Activated T-cell treated with anti-CD3 and anti-CD28 coated beads for 48 hours (primary cell): Measurements from ENCODE around the gene RPP14.
"Not testable (repeated sequence)": the region's sequence is repeated elsewhere in the genome, so short reads cannot be mapped to it uniquely, and the experiment has no call there.

Experiments used
- DNase-seq: peaks from one replicate; pipeline ENCODE4 v3.0.0-alpha.2; 2020; ENCODE audit warnings: low read depth

The RPP14 gene

DNA sequence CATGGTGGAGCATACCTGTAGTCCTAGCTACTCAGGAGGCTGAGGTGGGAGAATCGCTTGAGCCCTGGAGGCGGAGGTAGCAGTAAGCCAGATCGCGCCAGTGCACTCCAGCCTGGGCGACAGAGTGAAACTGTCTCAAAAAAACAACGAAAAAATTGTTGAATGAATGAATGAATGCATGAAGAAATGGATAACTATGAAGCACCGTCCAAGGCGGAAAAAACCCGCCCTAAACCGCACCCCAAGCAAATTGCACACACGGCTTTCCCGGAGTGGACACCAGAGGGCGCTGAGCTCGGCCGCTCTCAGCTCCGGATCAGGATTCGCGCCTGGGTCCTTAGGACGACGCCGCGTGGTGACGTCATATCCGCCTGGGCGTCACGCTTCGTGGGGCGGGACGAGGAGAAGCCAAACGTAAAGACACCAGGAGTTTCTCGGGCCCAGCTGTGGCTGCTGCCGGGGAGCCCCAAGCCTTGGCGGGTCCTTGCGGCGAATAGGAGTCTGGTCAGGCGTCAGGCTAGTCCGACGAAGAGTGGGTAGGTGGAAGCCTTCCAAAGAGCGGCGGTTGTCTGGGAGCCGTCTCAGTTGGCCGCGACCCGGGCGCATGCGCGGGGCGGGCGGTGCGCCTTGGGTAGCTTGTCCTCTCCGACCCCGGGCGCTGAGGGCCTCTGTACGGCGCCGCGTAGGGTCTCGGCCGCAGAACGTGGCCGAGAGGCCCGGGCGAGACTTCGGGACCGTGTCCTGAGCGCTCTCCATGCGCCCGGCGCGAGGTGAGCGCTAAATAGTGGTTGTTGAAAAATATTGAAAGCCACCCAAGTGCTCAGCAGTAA is at the start of gene RPP14, which contains the start of gene HTD2:
TSS of gene RPP14 (plus strand) at position 364 of the 830 bp plus-strand sequence. CDS start 4,085 bp downstream, outside the sequence.
TSS of gene HTD2 (plus strand) at position 639 of the 830 bp plus-strand sequence. CDS start 11,094 bp downstream, outside the sequence.
- peak; percentile 97 for DNase-seq

DNA sequence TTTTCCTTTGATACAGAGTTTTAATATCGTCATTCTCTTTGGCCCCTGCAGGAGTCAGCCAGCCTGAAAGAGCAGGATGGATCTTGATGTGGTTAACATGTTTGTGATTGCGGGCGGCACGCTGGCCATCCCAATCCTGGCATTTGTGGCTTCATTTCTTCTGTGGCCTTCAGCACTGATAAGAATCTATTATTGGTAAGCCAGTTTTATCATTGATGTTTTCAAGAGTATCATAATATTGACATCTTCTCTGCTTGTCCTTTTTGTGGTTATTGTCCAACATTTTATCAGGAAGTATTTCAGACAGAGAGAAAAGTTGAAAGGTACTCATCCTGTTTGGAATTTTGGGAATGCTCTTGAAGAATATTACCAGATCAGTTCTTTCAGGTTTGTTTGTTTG is 49.5 kb upstream of the RPP14 start:
- no peak for DNase-seq

DNA sequence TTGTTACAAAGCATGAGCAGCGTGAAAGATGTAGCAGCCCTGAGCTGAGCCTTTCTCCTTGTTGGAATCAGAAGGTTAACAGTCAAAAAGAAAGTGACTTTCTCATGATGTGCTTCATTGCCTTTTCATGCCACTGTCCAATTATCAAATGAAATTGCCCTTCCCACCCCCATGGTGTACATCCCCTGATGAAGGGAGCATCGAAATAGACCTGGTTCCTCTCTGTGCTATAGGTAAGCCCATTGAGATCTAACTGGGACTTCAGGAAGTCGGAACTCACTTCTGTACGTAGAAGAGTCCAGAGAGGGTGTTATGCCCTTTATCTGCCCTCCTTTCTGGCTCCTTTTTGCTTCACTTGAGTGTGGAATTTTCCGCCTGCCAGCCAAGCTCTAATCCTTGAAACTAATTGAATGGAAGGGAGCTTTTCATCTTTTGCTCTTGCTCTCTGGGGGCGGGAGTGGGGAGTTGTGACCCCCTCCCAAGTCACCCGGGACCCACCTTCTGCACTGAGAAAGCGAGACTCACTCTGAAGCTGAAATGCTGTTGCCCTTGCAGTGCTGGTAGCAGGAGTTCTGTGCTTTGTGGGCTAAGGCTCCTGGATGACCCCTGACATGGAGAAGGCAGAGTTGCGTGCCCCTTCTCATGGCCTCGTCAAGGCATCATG is 47.5 kb upstream of the RPP14 start:
- no peak for DNase-seq

DNA sequence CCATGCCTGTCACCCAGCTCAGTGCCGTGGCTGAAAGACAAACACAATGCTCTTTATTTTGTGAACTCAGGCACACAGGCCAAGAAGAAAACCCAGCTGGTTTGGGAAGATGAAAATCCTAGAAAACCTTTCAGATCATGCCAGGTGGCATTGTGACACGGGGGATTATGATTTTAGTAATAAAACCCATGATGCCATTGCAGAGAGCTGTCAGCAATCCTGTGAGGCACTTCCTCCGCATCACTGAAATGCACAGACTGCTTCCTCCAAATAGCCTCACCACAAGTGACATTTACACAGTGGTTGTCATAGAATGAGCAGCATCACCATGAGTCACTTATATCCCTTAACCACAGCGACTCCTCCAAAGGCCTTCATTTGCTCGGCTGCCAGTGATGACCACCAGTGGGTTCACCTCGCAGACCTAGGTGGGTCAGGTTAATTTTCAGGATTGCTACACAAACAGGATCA is 45.7 kb upstream of the RPP14 start:
- DNase-seq: no peak

GRCh38 chr3:58260733-58261132 is 45.3 kb upstream of the RPP14 start:
- DNase-seq: no peak

GRCh38 chr3:58261954-58262666 is 43.9 kb upstream of the RPP14 start:
- DNase-seq: no peak

DNA sequence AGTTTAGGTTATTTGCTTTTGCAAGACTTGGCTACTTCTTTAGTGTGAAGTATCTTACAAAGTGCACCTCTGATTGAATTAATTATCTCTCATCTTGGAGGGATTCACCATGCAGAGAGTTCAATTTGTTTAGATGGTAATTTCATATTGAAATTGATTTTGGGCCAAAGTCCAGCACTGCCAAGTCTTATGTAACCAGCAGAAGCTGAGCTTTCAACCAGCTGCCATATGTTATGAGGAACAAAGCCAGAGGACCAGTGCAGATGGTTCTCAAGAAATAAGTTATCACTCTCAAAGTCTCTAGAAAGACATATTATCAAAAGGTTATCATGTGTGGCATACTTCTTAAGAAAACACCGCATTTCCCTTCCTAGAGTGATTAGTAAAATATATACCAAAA is 39.5 kb upstream of the RPP14 start:
- DNase-seq: no peak

DNA sequence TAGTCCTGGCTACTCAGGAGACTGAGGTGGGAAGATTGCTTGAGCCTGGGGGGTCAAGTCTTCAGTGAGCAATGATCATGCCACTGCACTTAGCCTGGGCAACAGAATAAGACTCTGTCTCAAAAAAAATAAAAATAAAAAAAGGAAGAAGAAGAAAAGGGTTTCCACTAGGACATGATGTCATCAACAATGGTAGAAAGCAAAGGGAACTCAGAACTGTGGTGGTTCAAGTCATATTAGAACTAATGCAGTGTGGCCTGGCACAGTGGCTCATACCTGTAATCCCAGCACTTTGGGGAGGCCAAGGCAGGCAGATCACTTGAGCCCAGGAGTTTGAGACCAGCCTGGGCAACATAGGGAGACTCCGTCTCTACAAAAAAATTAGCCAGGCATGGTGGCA is 38.5 kb upstream of the RPP14 start:
- not testable (repeated sequence) for DNase-seq

GRCh38 chr3:58269356-58269755 is 36.7 kb upstream of the RPP14 start:
- DNase-seq: no peak

GRCh38 chr3:58270485-58270884 is 35.6 kb upstream of the RPP14 start:
- DNase-seq: no peak

- no peak for DNase-seq
Measured at GRCh38 chr3:58271901-58272501, 34.0 kb upstream of the RPP14 start.

DNA sequence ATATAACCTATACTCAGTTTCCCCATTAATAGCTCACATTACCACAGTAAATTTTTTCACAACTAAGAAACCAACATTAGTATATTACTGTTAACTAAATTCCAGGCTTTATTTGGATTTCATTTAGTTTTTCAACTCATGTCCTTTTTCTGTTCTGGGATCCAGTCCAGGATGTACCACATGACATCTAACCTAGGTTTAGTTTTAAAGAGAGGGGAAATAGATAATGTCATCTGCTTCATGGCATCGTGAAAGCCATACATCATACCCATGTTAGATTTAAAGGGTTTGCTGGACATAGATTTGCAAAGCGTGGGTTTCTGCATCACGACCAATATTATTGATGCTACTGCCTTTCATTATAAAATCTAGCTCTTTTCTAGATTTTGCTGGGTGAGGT is 33.2 kb upstream of the RPP14 start:
- DNase-seq: no peak

GRCh38 chr3:58273362-58273761 is 32.7 kb upstream of the RPP14 start:
- DNase-seq: not testable (repeated sequence)

GRCh38 chr3:58274027-58274614 is 31.9 kb upstream of the RPP14 start:
- no peak for DNase-seq

DNA sequence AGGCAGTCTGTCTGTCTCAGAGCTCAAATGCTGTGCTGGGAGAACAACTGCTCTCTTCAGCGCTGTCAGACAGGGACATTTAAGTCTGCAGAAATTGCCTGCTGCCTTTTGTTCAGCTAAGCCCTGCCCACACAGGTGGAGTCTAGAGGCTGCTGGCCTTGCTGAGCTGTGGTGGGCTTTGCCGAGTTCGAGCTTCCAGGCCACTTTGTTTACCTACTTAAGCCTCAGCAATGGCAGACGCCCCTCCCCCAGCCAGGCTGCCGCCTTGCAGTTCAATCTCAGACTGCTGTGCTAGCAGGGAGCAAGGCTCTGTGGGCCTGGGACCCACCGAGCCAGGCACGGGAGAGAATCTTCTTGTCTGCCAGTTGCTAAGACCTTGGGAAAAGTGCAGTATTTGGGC is 25.0 kb upstream of the RPP14 start:
- no peak for DNase-seq

- DNase-seq: no peak
Measured at GRCh38 chr3:58285334-58285733, 20.7 kb upstream of the RPP14 start.

GRCh38 chr3:58287354-58287753 is 18.7 kb upstream of the RPP14 start:
- DNase-seq: no peak

GRCh38 chr3:58288011-58288728 is 17.9 kb upstream of the RPP14 start:
- DNase-seq: no peak

DNA sequence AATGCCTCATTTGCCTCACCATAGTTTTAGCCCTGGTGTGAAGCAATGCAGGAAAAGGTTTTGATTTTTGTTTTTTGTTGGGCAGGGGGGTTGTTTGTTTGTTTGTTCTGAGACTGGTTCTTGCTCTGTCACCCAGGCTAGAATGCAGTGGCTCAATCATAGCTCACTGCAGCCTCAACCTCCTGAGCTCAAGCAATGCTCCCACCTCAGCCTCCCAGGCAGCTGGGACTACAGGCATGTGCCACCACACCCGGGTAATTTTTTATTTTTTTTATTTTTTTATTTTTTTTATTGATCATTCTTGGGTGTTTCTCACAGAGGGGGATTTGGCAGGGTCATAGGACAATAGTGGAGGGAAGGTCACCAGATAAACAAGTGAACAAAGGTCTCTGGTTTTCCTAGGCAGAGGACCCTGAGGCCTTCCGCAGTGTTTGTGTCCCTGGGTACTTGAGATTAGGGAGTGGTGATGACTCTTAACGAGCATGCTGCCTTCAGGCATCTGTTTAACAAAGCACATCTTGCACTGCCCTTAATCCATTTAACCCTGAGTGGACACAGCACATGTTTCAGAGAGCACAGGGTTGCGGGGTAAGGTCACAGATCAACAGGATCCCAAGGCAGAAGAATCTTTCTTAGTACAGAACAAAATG is 17.0 kb upstream of the RPP14 start:
- DNase-seq: not testable (repeated sequence)

DNA sequence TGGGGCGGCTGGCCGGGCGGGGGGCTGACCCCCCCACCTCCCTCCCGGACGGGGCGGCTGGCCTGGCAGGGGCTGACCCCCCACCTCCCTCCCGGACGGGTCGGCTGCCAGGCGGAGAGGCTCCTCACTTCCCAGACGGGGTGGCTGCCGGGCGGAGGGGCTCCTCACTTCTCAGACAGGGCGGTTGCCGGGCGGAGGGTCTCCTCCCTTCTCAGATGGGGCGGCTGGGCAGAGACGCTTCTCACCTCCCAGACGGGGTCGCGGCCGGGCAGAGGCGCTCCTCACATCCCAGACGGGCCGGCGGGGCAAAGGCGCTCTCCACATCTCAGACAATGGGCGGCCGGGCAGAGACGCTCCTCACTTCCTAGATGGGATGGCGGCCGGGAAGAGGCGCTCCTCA is 15.6 kb upstream of the RPP14 start:
- DNase-seq: not testable (repeated sequence)
